CD14-positive monocyte (primary cell): ENCODE results near the gene EEA1. TPM values are rescaled to one million over a fixed set of nuclear protein-coding genes. Genes with fewer than 3 reads are reported as not detected.
"Not testable (repeated sequence)": the region's sequence is repeated elsewhere in the genome, so short reads cannot be mapped to it uniquely, and the experiment has no call there.

Source experiments
- DNase-seq, 3 donors: peaks; one replicate each; pipeline ENCODE4 v3.0.0-alpha.2; 2011 to 2022
- H2AFZ ChIP-seq: 2 replicates; pipeline ENCODE4 v1.6.0; 2012; ENCODE audit warnings: mild to moderate bottlenecking, low read depth, low read length, inconsistent platforms; ENCODE audit not compliant: insufficient read depth, poor library complexity, severe bottlenecking
- H3K27ac ChIP-seq, 2 donors: 1 replicate in 1 of 2; 2 replicates in 1 of 2; pipeline ENCODE4 v1.5.1; 2012 to 2013; ENCODE audit warnings: low read length in 2 of 2, control low read depth in 1 of 2, inconsistent platforms in 1 of 2, low read depth in 1 of 2, mild to moderate bottlenecking in 1 of 2
- H3K27me3 ChIP-seq, 2 donors: one replicate each; pipeline versions ENCODE4 v1.6.0 to v1.6.1; 2011 to 2013; ENCODE audit warnings: low read length in 2 of 2; ENCODE audit not compliant: control insufficient read depth in 2 of 2, insufficient read depth in 2 of 2
- H3K36me3 ChIP-seq, 2 donors: replicated peaks in 1 of 2; 1 replicate in 1 of 2; 2 replicates in 1 of 2; pipeline versions ENCODE4 v1.5.1 to v1.6.1; 2012 to 2013; ENCODE audit warnings: low read length in 2 of 2, control low read depth in 1 of 2, inconsistent platforms in 1 of 2, mild to moderate bottlenecking in 1 of 2; ENCODE audit not compliant: insufficient read depth in 2 of 2, control insufficient read depth in 1 of 2
- H3K4me1 ChIP-seq, 2 donors: 1 replicate in 1 of 2; 2 replicates in 1 of 2; pipeline versions ENCODE4 v1.5.1 to v1.6.1; 2012 to 2013; ENCODE audit warnings: low read length in 2 of 2, control low read depth in 1 of 2, inconsistent platforms in 1 of 2, mild to moderate bottlenecking in 1 of 2, moderate library complexity in 1 of 2; ENCODE audit not compliant: insufficient read depth in 2 of 2, control insufficient read depth in 1 of 2
- H3K4me2 ChIP-seq: replicated peaks from 2 replicates; pipeline ENCODE3; 2012; ENCODE audit warnings: low read length, moderate library complexity, mild to moderate bottlenecking; ENCODE audit not compliant: poor library complexity, severe bottlenecking; ENCODE audit errors: extremely low read depth
- H3K4me3 ChIP-seq, 3 experiments: fragments of 200-600 bp in 1 of 3; sonication (generic) in 1 of 3; replicated peaks in 1 of 3; 1 replicate in 2 of 3; 2 replicates in 1 of 3; pipeline ENCODE4 v1.5.1; 2011 to 2013; ENCODE audit warnings: low read length in 3 of 3, mild to moderate bottlenecking in 3 of 3, control low read depth in 2 of 3, low read depth in 2 of 3, inconsistent platforms in 1 of 3, moderate library complexity in 1 of 3
- H3K79me2 ChIP-seq: 2 replicates; pipeline ENCODE4 v1.6.0; 2012; ENCODE audit warnings: mild to moderate bottlenecking, control low read depth, inconsistent platforms, low read length, moderate library complexity; ENCODE audit not compliant: insufficient read depth
- H3K9ac ChIP-seq: 2 replicates; pipeline ENCODE4 v1.6.0; 2017; ENCODE audit warnings: low read length, mild to moderate bottlenecking; ENCODE audit not compliant: insufficient read depth, poor library complexity, severe bottlenecking
- H3K9me3 ChIP-seq, 2 donors: replicated peaks in 1 of 2; 1 replicate in 1 of 2; 2 replicates in 1 of 2; pipeline versions ENCODE4 v1.5.1 to v1.6.1; 2012 to 2013; ENCODE audit warnings: low read length in 2 of 2, control low read depth in 1 of 2; ENCODE audit not compliant: control insufficient read depth in 1 of 2, insufficient read depth in 1 of 2
- H4K20me1 ChIP-seq: 2 replicates; pipeline ENCODE4 v1.6.0; 2012; ENCODE audit warnings: mild to moderate bottlenecking, low read length, control low read depth, moderate library complexity; ENCODE audit not compliant: insufficient read depth
- H3K27ac Mint-ChIP-seq, 7 donors: one replicate each; pipeline ENCODE4 v1.8.0; 2020; ENCODE audit warnings: mild to moderate bottlenecking in 7 of 7, mixed read lengths in 7 of 7, moderate library complexity in 6 of 7, inconsistent platforms in 2 of 7
- H3K27me3 Mint-ChIP-seq, 3 donors: one replicate each; pipeline ENCODE4 v1.8.0; 2021 to 2022; ENCODE audit warnings: low read depth in 3 of 3, mild to moderate bottlenecking in 3 of 3, mixed read lengths in 3 of 3, moderate library complexity in 3 of 3, inconsistent platforms in 1 of 3
- H3K36me3 Mint-ChIP-seq, 2 donors: one replicate each; pipeline ENCODE4 v1.8.0; 2020; ENCODE audit warnings: mixed read lengths in 2 of 2, inconsistent platforms in 1 of 2, mild to moderate bottlenecking in 1 of 2
- H3K4me1 Mint-ChIP-seq: one replicate; pipeline ENCODE4 v1.8.0; 2020; ENCODE audit warnings: mild to moderate bottlenecking, mixed read lengths
- H3K4me3 Mint-ChIP-seq, 2 donors: one replicate each; pipeline ENCODE4 v1.8.0; 2020; ENCODE audit warnings: mild to moderate bottlenecking in 2 of 2, mixed read lengths in 2 of 2, moderate library complexity in 1 of 2
- H3K9me3 Mint-ChIP-seq, 7 donors: one replicate each; pipeline ENCODE4 v1.8.0; 2020 to 2022; ENCODE audit warnings: mixed read lengths in 7 of 7, mild to moderate bottlenecking in 6 of 7, moderate library complexity in 6 of 7, inconsistent platforms in 2 of 7
- CTCF ChIP-seq: fragments of 200-600 bp; IDR thresholded peaks from one replicate; pipeline ENCODE4 v1.8.0; 2022; ENCODE audit warnings: antibody characterized with exemption, mild to moderate bottlenecking
- WGBS: methylation state at CpG from one replicate; pipeline ENCODE4 v1.1.5; 2013; ENCODE audit warnings: missing lambda C conversion rate; ENCODE audit not compliant: insufficient coverage; 5-methylcytosine and 5-hydroxymethylcytosine counted together
- intact Hi-C, 2 donors: fragments of 100-400 bp; cut with micrococcal nuclease; formaldehyde crosslinking; loops; one replicate each; pipeline versions ENCODE4 v1.15.0 to v1.15.1; 2023
- polyA plus RNA-seq, 3 donors: library from polyadenylated mRNA; depleted of rRNA in 1 of 3; unstranded in 2 of 3; stranded (reverse) in 1 of 3; fragments of 300-500 nt in 2 of 3; fragments of >200 nt in 1 of 3; fragmentation: Illumina TruSeq in 2 of 3; gene quantifications; 1 replicate in 2 of 3; 2 replicates in 1 of 3; pipeline ENCODE4 v1.2.3, GENCODE V29; 2012 to 2021

The EEA1 gene
- polyA plus RNA-seq, 3 donors = 3.0 to 10.7 (median 3.6) TPM

DNA sequence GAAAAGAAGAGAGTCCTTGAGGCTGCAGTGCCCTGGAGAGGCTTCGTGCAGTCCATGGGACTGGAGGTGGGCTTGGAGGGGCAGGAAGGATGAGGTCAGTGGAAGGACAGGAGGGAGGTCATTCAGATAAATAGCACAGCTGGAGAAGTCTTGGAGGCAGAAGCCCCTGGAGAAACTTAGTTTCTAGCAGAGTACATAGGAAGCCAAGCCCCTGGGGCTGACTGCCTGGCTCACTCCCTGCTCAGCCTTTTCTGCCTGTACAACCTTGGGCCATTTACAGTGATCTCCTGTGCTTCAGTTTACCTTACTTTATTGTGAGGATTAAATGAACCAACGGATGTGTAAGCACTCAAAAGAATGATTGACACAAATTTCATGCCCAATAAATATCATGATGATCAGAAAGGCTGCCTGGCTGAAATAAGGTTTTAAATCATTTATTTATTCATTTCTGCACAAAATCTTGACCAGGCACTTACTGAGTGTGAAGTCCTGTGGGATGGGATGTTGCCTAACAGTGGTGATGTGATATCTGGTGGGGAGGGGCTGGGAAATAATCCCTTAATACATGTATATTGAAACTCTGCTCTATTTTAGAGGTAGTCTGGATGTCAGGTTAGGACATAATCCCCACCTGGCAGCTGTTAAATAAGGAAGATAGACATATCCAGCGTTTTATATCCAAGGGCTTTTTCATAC is 172.0 kb downstream of the EEA1 start:
- Mint-ChIP-seq H3K4me3 (no peak overlapping the region), H3K27me3 (peaks cover 0 to 2% (median 1%) of the 10 kb centered on the region in 3 donors), H3K27ac (no peak overlapping the region), H3K9me3 (peaks cover 0 to 5% (median 0%) of the 10 kb centered on the region in 7 donors), H3K4me1 (peaks cover 11% of the 10 kb centered on the region), H3K36me3 (no peaks in the 10 kb centered on the region)
- Histone ChIP-seq H3K4me2 (no peak overlapping the region), H3K9ac (no peak overlapping the region), H3K27ac (no peak overlapping the region), H4K20me1 (no peaks in the 10 kb centered on the region), H3K4me3 (no peak overlapping the region), H3K79me2 (no peaks in the 10 kb centered on the region), H3K36me3 (no peaks in the 10 kb centered on the region), H2AFZ (no peak overlapping the region), H3K27me3 (no peaks in the 10 kb centered on the region), H3K4me1 (peaks cover 8 to 14% of the 10 kb centered on the region in 2 donors), H3K9me3 (no peaks in the 10 kb centered on the region)
- no peak for TF ChIP-seq CTCF
- WGBS = 83% methylated on average over 1 of the region's 3 CpGs
- DNase-seq = no peak
- intact Hi-C loops = no loop called here

DNA sequence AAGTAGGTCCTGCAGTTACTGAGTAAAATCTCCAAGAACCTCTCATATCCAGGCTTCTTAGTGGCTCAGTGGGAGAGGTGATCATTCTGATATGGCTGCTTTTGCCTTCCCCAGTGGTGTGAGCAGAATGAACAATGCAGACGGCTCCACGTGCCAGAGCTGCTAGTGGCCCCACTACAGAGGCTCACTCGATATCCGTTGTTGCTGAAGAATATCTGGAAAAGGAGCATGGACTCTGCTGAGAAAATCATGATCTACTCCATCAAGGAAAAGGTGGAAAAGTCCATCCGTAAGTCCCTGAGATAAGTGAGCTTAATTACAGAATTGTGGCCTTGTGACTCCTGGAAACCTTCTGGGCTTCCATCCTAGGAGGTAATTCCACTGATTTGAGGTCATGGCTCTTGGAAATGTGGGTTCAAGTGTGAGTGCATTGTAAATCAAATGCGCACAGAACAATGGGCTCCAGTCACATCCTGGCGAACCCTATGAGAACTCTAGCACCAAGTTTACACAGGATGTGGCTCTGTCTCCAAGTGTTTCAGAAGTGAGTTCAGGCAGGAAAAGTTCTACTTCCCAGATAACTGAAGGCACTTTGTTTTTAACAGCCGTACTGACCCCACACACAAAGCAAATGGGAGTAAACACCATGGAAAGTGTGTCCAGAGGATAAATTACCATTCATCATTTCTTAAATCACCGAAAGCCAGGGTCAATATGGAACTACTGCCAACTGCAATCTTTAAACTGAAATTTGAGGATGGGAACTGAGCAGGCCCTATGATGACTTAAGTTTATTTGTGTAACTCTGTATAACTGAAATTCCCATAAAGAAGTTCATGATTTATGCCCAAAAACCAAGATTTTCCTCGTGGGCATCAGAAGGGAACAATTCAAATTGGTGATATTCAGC is 174.9 kb downstream of the EEA1 start:
- Histone ChIP-seq H3K4me2 (no peak overlapping the region), H3K9me3 (no peaks in the 10 kb centered on the region), H2AFZ (no peak overlapping the region), H3K27ac (no peak overlapping the region), H4K20me1 (no peaks in the 10 kb centered on the region), H3K79me2 (no peaks in the 10 kb centered on the region), H3K4me3 (no peak overlapping the region), H3K9ac (no peak overlapping the region), H3K27me3 (no peaks in the 10 kb centered on the region), H3K4me1 (no peaks in the 10 kb centered on the region), H3K36me3 (no peaks in the 10 kb centered on the region)
- H3K9me3 Mint-ChIP-seq = peaks cover 0 to 5% (median 0%) of the 10 kb centered on the region in 7 donors
- H3K36me3 Mint-ChIP-seq = no peaks in the 10 kb centered on the region
- peaks cover 0 to 3% (median 2%) of the 10 kb centered on the region in 3 donors for H3K27me3 Mint-ChIP-seq
- 100% methylated on average over 1 of the region's 10 CpGs for WGBS
- no peak overlapping the region for H3K4me3 Mint-ChIP-seq
- H3K4me1 Mint-ChIP-seq = peaks cover 3% of the 10 kb centered on the region
- no peak for DNase-seq
- no peak for TF ChIP-seq CTCF
- intact Hi-C loops = no loop called here
- H3K27ac Mint-ChIP-seq = no peak overlapping the region

- not testable (repeated sequence) for H4K20me1 ChIP-seq, H3K27me3 Mint-ChIP-seq, H3K36me3 ChIP-seq
Measured at GRCh38 chr12:92749691-92750090, 179.4 kb downstream of the EEA1 start.

More at GRCh38 chr12:92749691-92750090, 179.4 kb downstream of the EEA1 start:
- H3K9ac ChIP-seq, H3K4me2 ChIP-seq, H3K9me3 ChIP-seq, H3K4me1 ChIP-seq, intact Hi-C loops, H3K27ac ChIP-seq, H3K27ac Mint-ChIP-seq, H2AFZ ChIP-seq, DNase-seq, H3K79me2 ChIP-seq, H3K9me3 Mint-ChIP-seq, H3K4me3 ChIP-seq, H3K4me3 Mint-ChIP-seq, H3K36me3 Mint-ChIP-seq, H3K4me1 Mint-ChIP-seq, H3K27me3 ChIP-seq: not testable (repeated sequence)
